Calu3 (cell line): ENCODE results near the gene STPG4. TPM values are rescaled to one million over a fixed set of nuclear protein-coding genes. Genes with fewer than 3 reads are reported as not detected.

Experiments
- BruUV-seq: library from RNA; stranded (reverse); fragments of 400-500 nt; replicated peaks from 2 replicates; lab custom pipeline; 2021; lab: Mats Ljungman, UMichigan
- CTCF ChIA-PET: fragments of 300-600 bp; sonication (Branson Sonifier 250); formaldehyde crosslinking; loops from one replicate; lab custom pipeline; 2022; ENCODE audit warnings: antibody characterized with exemption; lab: Charles Lee
- DNase-seq: peaks from one replicate; pipeline ENCODE4 v3.0.0; 2022
- H3K27ac Mint-ChIP-seq: one replicate; pipeline ENCODE4 v1.8.0; 2022; ENCODE audit warnings: mixed read lengths; ENCODE audit not compliant: unreplicated experiment
- H3K27me3 Mint-ChIP-seq: one replicate; pipeline ENCODE4 v1.8.0; 2022; ENCODE audit warnings: mixed read lengths; ENCODE audit not compliant: unreplicated experiment
- H3K36me3 Mint-ChIP-seq: one replicate; pipeline ENCODE4 v1.8.0; 2022; ENCODE audit warnings: mild to moderate bottlenecking, moderate library complexity, mixed read lengths; ENCODE audit not compliant: insufficient read depth, unreplicated experiment
- H3K4me1 Mint-ChIP-seq: one replicate; pipeline ENCODE4 v1.8.0; 2022; ENCODE audit warnings: mild to moderate bottlenecking, low read depth, mixed read lengths; ENCODE audit not compliant: unreplicated experiment
- H3K4me3 Mint-ChIP-seq: one replicate; pipeline ENCODE4 v1.8.0; 2022; ENCODE audit warnings: mild to moderate bottlenecking, low read depth, moderate library complexity, mixed read lengths; ENCODE audit not compliant: unreplicated experiment
- H3K9me3 Mint-ChIP-seq: one replicate; pipeline ENCODE4 v1.8.0; 2022; ENCODE audit warnings: low read depth, mixed read lengths; ENCODE audit not compliant: unreplicated experiment
- intact Hi-C: fragments of 100-400 bp; cut with micrococcal nuclease; formaldehyde crosslinking; loops from one replicate; pipeline ENCODE4 v1.10.0; 2022; ENCODE audit not compliant: unreplicated experiment
- total RNA-seq: library from RNA; stranded (reverse); gene quantifications from 2 replicates; pipeline ENCODE4 v1.2.3, GENCODE V29; 2022
- TF ChIP-seq, protein P1 (sequence below): fragments of 200-600 bp; IDR thresholded peaks from one replicate; pipeline ENCODE4 v1.8.0; 2022; ENCODE audit warnings: antibody characterized with exemption; ENCODE audit not compliant: unreplicated experiment

STPG4 gene
- total RNA-seq, 1 experiment from 2014 or later: 12.7 TPM

DNA sequence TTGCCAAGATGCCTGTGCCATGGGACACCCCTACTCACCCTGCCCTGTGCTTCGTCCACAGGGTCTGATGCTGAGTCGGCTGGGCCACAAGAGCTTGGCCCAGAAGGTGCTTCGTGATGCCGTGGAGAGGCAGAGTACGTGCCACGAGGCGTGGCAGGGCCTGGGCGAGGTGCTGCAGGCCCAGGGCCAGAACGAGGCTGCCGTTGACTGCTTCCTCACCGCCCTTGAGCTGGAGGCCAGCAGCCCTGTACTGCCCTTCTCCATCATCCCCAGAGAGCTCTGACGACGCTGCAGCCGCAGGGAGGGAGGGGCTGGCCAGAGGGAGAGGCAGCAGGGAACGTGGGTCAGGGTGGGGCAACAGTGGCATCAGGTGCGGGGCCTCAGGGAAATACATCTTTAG is 81.5 kb downstream of the STPG4 start:
- no peak for DNase-seq
- CTCF ChIA-PET: no interaction called here

DNA sequence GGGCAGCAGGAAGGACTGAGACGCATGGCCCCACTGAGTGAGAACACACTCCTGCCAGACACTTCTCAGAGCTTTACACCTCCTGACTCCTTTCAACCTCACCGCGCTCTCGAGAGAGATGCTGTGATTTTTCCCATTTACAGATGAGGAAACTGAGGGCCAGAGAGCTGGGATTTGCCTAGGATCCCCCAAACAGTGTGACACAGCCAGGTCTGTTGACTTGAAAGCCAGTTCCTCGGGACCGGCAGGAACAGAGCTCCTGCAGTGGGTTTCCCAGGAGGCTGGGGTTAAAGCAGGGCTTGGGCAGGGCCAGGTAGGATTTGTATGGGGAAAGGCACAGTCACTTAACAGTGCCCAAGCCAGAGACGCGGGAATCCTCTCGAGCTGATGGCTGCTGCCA is 81.9 kb downstream of the STPG4 start:
- DNase-seq: no peak
- no peaks in the 10 kb centered on the region for H3K27me3 Mint-ChIP-seq
- no TSS peak for BruUV-seq
- no peak overlapping the region for H3K27ac Mint-ChIP-seq
- H3K4me3 Mint-ChIP-seq: no peak overlapping the region
- CTCF ChIA-PET: no interaction called here
- peaks cover 68% of the 10 kb centered on the region for H3K36me3 Mint-ChIP-seq
- H3K4me1 Mint-ChIP-seq: peaks cover 73% of the 10 kb centered on the region
- intact Hi-C loops: no loop called here
- H3K9me3 Mint-ChIP-seq: no peaks in the 10 kb centered on the region
- TF ChIP-seq, protein P1, sequence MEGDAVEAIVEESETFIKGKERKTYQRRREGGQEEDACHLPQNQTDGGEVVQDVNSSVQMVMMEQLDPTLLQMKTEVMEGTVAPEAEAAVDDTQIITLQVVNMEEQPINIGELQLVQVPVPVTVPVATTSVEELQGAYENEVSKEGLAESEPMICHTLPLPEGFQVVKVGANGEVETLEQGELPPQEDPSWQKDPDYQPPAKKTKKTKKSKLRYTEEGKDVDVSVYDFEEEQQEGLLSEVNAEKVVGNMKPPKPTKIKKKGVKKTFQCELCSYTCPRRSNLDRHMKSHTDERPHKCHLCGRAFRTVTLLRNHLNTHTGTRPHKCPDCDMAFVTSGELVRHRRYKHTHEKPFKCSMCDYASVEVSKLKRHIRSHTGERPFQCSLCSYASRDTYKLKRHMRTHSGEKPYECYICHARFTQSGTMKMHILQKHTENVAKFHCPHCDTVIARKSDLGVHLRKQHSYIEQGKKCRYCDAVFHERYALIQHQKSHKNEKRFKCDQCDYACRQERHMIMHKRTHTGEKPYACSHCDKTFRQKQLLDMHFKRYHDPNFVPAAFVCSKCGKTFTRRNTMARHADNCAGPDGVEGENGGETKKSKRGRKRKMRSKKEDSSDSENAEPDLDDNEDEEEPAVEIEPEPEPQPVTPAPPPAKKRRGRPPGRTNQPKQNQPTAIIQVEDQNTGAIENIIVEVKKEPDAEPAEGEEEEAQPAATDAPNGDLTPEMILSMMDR: no peak

More for the DNA sequence above, 81.5 kb downstream of the STPG4 start:
- no TSS peak for BruUV-seq
- H3K27ac Mint-ChIP-seq: no peak overlapping the region
- peaks cover 73% of the 10 kb centered on the region for H3K4me1 Mint-ChIP-seq
- intact Hi-C loops: no loop called here
- H3K27me3 Mint-ChIP-seq: no peaks in the 10 kb centered on the region
- H3K36me3 Mint-ChIP-seq: peaks cover 67% of the 10 kb centered on the region
- no peaks in the 10 kb centered on the region for H3K9me3 Mint-ChIP-seq
- no peak overlapping the region for H3K4me3 Mint-ChIP-seq
- TF ChIP-seq, protein P1: no peak

DNA sequence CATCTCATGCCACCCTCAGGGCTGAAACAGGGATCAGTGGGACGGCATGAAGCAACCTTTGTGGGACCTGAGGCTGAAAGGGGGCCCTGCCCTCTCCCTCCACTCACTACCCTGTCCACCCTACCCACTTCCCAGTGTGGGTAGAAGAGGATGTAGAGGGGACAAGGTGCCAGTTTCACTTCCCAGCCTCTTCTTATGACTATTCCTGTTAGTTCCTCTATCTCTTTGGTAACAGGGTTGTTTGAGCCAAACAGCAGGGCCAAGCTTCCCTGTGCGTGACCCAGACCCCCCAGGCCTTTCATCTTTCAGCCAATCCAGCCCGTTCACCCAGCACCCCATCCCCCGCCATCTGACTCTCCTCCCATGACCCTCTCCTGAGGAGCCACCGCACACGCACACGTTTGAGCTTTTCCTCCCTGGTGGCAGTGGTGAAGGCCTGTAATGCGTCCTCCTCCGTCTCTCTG is 82.3 kb downstream of the STPG4 start:
- Mint-ChIP-seq H3K4me3 (no peak overlapping the region), H3K4me1 (peaks cover 73% of the 10 kb centered on the region), H3K9me3 (no peaks in the 10 kb centered on the region), H3K36me3 (peaks cover 65% of the 10 kb centered on the region), H3K27ac (no peak overlapping the region), H3K27me3 (no peaks in the 10 kb centered on the region)
- BruUV-seq: no TSS peak
- DNase-seq: no peak
- TF ChIP-seq, protein P1: no peak
- CTCF ChIA-PET: no interaction called here
- intact Hi-C loops: no loop called here

DNA sequence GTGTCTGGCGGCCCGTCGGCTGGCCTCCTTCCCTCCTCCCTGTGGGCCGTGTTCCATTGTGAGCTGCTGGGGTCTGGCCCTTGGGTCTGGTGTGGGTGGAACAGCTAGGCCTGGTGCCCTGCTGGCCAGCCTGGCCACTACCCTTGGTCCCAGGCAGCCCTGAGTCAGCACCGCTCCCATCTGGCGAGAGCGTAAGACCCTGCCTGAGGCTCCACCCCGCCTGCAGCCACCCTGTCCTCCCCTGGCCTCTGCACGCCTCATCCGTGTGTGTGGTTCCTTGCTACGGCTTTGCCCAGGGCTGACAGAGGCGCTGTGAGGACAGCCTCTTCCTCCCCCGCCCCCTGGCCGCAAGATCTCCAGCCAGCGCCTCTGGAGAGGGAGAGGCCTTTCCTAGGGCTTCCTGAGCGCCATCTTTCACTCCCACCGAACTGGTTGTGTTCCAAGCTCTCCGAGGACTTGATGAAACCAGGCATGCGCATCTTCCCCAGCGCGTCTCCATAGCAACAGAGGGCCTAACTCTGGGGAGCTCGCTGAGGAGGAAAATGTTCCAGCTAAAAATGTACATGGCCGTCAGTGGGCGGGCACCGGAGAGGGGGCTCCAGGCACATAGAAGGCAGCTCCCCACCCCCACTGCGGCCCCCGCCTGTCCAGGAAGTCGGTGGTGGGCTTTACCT is 83.0 kb downstream of the STPG4 start:
- DNase-seq: no peak
- Mint-ChIP-seq H3K27ac (peak overlapping the region; percentile 89), H3K4me1 (peaks cover 67% of the 10 kb centered on the region), H3K9me3 (no peaks in the 10 kb centered on the region), H3K36me3 (peaks cover 61% of the 10 kb centered on the region), H3K27me3 (no peaks in the 10 kb centered on the region), H3K4me3 (peak overlapping the region; percentile 8)
- TF ChIP-seq, protein P1: no peak
- CTCF ChIA-PET: no interaction called here
- BruUV-seq: no TSS peak
- intact Hi-C loops: no loop called here
